Caco-2 (cell line): ENCODE data around the gene MEGF11. TPM values are rescaled to one million over a fixed set of nuclear protein-coding genes. Genes with fewer than 3 reads are reported as not detected.

Experiments used
- BruUV-seq: library from RNA; stranded (reverse); fragments of 400-500 nt; replicated peaks from 2 replicates; lab custom pipeline; 2021; lab: Mats Ljungman, UMichigan
- CTCF ChIA-PET: fragments of 300-600 bp; sonication (Branson Sonifier 250); formaldehyde crosslinking; loops from one replicate; lab custom pipeline; 2022; ENCODE audit warnings: antibody characterized with exemption; lab: Charles Lee
- POLR2A ChIA-PET: fragments of 300-600 bp; sonication (Branson Sonifier 250); formaldehyde crosslinking; loops from one replicate; lab custom pipeline; 2022; ENCODE audit warnings: antibody characterized with exemption; lab: Charles Lee
- DNase-seq, 2 experiments: peaks; one replicate each; pipeline versions ENCODE4 v3.0.0 to v3.0.0-alpha.2; 2020 to 2022
- H3K27me3 ChIP-seq: replicated peaks from 2 replicates; pipeline ENCODE4 v1.6.0; 2011; ENCODE audit warnings: low read length; ENCODE audit not compliant: control insufficient read depth, insufficient read depth
- H3K36me3 ChIP-seq: 2 replicates; pipeline ENCODE4 v1.5.1; 2011; ENCODE audit warnings: low read length; ENCODE audit not compliant: control insufficient read depth, insufficient read depth
- H3K4me1 ChIP-seq: fragments of 250-450 bp; sonication (Bioruptor Pico); 2 replicates; pipeline ENCODE4 v1.5.1; 2020; ENCODE audit warnings: mild to moderate bottlenecking
- H3K4me3 ChIP-seq: 2 replicates; pipeline ENCODE4 v1.5.1; 2011; ENCODE audit warnings: low read depth, mild to moderate bottlenecking, control low read depth, low read length
- H3K9me3 ChIP-seq: fragments of 250-450 bp; sonication (Bioruptor Pico); 2 replicates; pipeline ENCODE4 v1.5.1; 2020; ENCODE audit warnings: mild to moderate bottlenecking, moderate library complexity
- H3K27ac Mint-ChIP-seq: one replicate; pipeline ENCODE4 v1.8.0; 2022; ENCODE audit warnings: mixed read lengths; ENCODE audit not compliant: unreplicated experiment
- H3K27me3 Mint-ChIP-seq: one replicate; pipeline ENCODE4 v1.8.0; 2022; ENCODE audit warnings: mixed read lengths; ENCODE audit not compliant: insufficient read depth, unreplicated experiment
- H3K36me3 Mint-ChIP-seq: one replicate; pipeline ENCODE4 v1.8.0; 2022; ENCODE audit warnings: mild to moderate bottlenecking, mixed read lengths; ENCODE audit not compliant: insufficient read depth, unreplicated experiment
- H3K4me1 Mint-ChIP-seq: one replicate; pipeline ENCODE4 v1.8.0; 2022; ENCODE audit warnings: low read depth, mixed read lengths; ENCODE audit not compliant: unreplicated experiment
- H3K4me3 Mint-ChIP-seq: one replicate; pipeline ENCODE4 v1.8.0; 2022; ENCODE audit warnings: mild to moderate bottlenecking, moderate library complexity, mixed read lengths; ENCODE audit not compliant: unreplicated experiment
- H3K9me3 Mint-ChIP-seq: one replicate; pipeline ENCODE4 v1.8.0; 2022; ENCODE audit warnings: mixed read lengths; ENCODE audit not compliant: unreplicated experiment
- CTCF ChIP-seq, 2 experiments: fragments of 200-600 bp in 1 of 2; IDR thresholded peaks; 1 replicate in 1 of 2; 2 replicates in 1 of 2; pipeline versions ENCODE4 v1.5.1 to v1.8.0; 2011 to 2022; ENCODE audit warnings: antibody characterized with exemption in 1 of 2, control low read depth in 1 of 2, inconsistent platforms in 1 of 2, low read depth in 1 of 2, low read length in 1 of 2, mild to moderate bottlenecking in 1 of 2, moderate library complexity in 1 of 2; ENCODE audit not compliant: insufficient read depth in 1 of 2, severe bottlenecking in 1 of 2, unreplicated experiment in 1 of 2
- intact Hi-C: fragments of 100-400 bp; cut with micrococcal nuclease; formaldehyde crosslinking; loops from one replicate; pipeline ENCODE4 v1.10.0; 2022; ENCODE audit not compliant: unreplicated experiment
- total RNA-seq: library from RNA; stranded (reverse); gene quantifications from 2 replicates; pipeline ENCODE4 v1.2.3, GENCODE V29; 2022

MEGF11 gene
- total RNA-seq, 1 experiment from 2014 or later: 0.66 TPM

GRCh38 chr15:65935391-65935790 lies 318.2 kb downstream of the MEGF11 start:
- Mint-ChIP-seq H3K4me3 (no peak overlapping the region), H3K27me3 (no peaks in the 10 kb centered on the region), H3K36me3 (no peaks in the 10 kb centered on the region), H3K27ac (no peak overlapping the region), H3K9me3 (no peaks in the 10 kb centered on the region), H3K4me1 (no peaks in the 10 kb centered on the region)
- CTCF ChIA-PET: no interaction called here
- Histone ChIP-seq H3K36me3 (no peaks in the 10 kb centered on the region), H3K4me3 (no peak overlapping the region), H3K27me3 (no peaks in the 10 kb centered on the region), H3K4me1 (no peaks in the 10 kb centered on the region), H3K9me3 (no peaks in the 10 kb centered on the region)
- TF ChIP-seq CTCF (IDR thresholded peaks at IDR 0.05; ENCODE audit: insufficient read depth in 1 of 2, low read depth in 1 of 2, low read length in 1 of 2, severe bottlenecking in 1 of 2, unreplicated experiment in 1 of 2): no peak
- no peak for DNase-seq
- BruUV-seq: no TSS peak
- intact Hi-C loops: no loop called here
- POLR2A ChIA-PET: no interaction called here

GRCh38 chr15:65931221-65931620 lies 322.3 kb downstream of the MEGF11 start:
- intact Hi-C loops: no loop called here
- ChIA-PET POLR2A (no interaction called here), CTCF (no interaction called here)
- H3K4me1 Mint-ChIP-seq: no peaks in the 10 kb centered on the region
- no peaks in the 10 kb centered on the region for H3K36me3 ChIP-seq
- no peak overlapping the region for H3K4me3 Mint-ChIP-seq
- no peaks in the 10 kb centered on the region for H3K27me3 Mint-ChIP-seq
- H3K27ac Mint-ChIP-seq: no peak overlapping the region
- H3K27me3 ChIP-seq: no peaks in the 10 kb centered on the region
- no peak for TF ChIP-seq CTCF (IDR thresholded peaks at IDR 0.05; ENCODE audit: insufficient read depth in 1 of 2, low read depth in 1 of 2, low read length in 1 of 2, severe bottlenecking in 1 of 2, unreplicated experiment in 1 of 2)
- H3K36me3 Mint-ChIP-seq: no peaks in the 10 kb centered on the region
- no TSS peak for BruUV-seq
- H3K4me3 ChIP-seq: no peak overlapping the region
- DNase-seq: no peak
- no peaks in the 10 kb centered on the region for H3K4me1 ChIP-seq
- H3K9me3 Mint-ChIP-seq: no peaks in the 10 kb centered on the region
- no peaks in the 10 kb centered on the region for H3K9me3 ChIP-seq

GRCh38 chr15:65930134-65930533 lies 323.4 kb downstream of the MEGF11 start:
- POLR2A ChIA-PET: no interaction called here
- no peak overlapping the region for H3K4me3 ChIP-seq
- intact Hi-C loops: no loop called here
- no peaks in the 10 kb centered on the region for H3K4me1 Mint-ChIP-seq
- no peak for DNase-seq
- CTCF ChIA-PET: interaction anchor here (0.6 to 0.9 kb wide), 2 partner anchors 155 to 319 kb away, joined by 3 read pairs; partner anchors contain the start of gene INTS14
- no peaks in the 10 kb centered on the region for H3K4me1 ChIP-seq
- no peaks in the 10 kb centered on the region for H3K36me3 Mint-ChIP-seq
- no peaks in the 10 kb centered on the region for H3K27me3 Mint-ChIP-seq
- BruUV-seq: no TSS peak
- H3K36me3 ChIP-seq: no peaks in the 10 kb centered on the region
- TF ChIP-seq CTCF (IDR thresholded peaks at IDR 0.05; ENCODE audit: insufficient read depth in 1 of 2, low read depth in 1 of 2, low read length in 1 of 2, severe bottlenecking in 1 of 2, unreplicated experiment in 1 of 2): no peak
- no peak overlapping the region for H3K27ac Mint-ChIP-seq
- no peak overlapping the region for H3K4me3 Mint-ChIP-seq
- no peaks in the 10 kb centered on the region for H3K9me3 Mint-ChIP-seq
- no peaks in the 10 kb centered on the region for H3K9me3 ChIP-seq
- no peaks in the 10 kb centered on the region for H3K27me3 ChIP-seq
